Uterus (tissue), 4 donors: ENCODE measurements around the gene EPB41. TPM values are rescaled to one million over a fixed set of nuclear protein-coding genes. Genes with fewer than 3 reads are reported as not detected.

Experiments
- DNase-seq, 2 donors: peaks; one replicate each; pipeline ENCODE4 v3.0.0-alpha.2; 2019 to 2020
- H3K27ac ChIP-seq, 2 donors: fragments of 200-600 bp; sonication (generic); 1 replicate in 1 of 2; 2 replicates in 1 of 2; pipeline ENCODE4 v1.5.1; 2016 to 2018
- H3K27me3 ChIP-seq, 2 donors: fragments of 200-600 bp; sonication (generic); one replicate each; pipeline ENCODE4 v1.5.1; 2018 to 2019; ENCODE audit warnings: control low read depth in 1 of 2
- H3K36me3 ChIP-seq, 2 donors: fragments of 200-600 bp; sonication (generic); one replicate each; pipeline ENCODE4 v1.5.1; 2019; ENCODE audit warnings: control low read depth in 1 of 2
- H3K4me1 ChIP-seq, 2 donors: fragments of 200-600 bp; sonication (generic); one replicate each; pipeline ENCODE4 v1.5.1; 2018 to 2019; ENCODE audit warnings: control low read depth in 1 of 2
- H3K4me3 ChIP-seq, 2 donors: fragments of 200-600 bp; sonication (generic); 1 replicate in 1 of 2; 2 replicates in 1 of 2; pipeline ENCODE4 v1.5.1; 2018 to 2019; ENCODE audit warnings: mild to moderate bottlenecking in 1 of 2
- H3K9me3 ChIP-seq, 2 donors: fragments of 200-600 bp; sonication (generic); one replicate each; pipeline ENCODE4 v1.5.1; 2019; ENCODE audit warnings: control low read depth in 1 of 2
- POLR2A ChIP-seq, 2 donors: fragments of 450-650 bp; IDR thresholded peaks; one replicate each; pipeline ENCODE4 v1.6.1; 2016; ENCODE audit warnings: antibody characterized with exemption in 2 of 2, mild to moderate bottlenecking in 1 of 2, moderate library complexity in 1 of 2
- intact Hi-C: fragments of 100-400 bp; cut with DNase I; formaldehyde crosslinking; loops from one replicate; pipeline ENCODE4 v1.15.1; 2023; ENCODE audit warnings: low total_unique reads
- total RNA-seq, 4 donors: library from RNA; depleted of rRNA in 3 of 4; stranded (reverse); fragments of >200 nt in 3 of 4; gene quantifications; one replicate each; pipeline versions ENCODE4 v1.1.0 to v1.2.4, GENCODE V29; 2014 to 2023
- TF ChIP-seq, protein P1 (sequence below), 4 experiments: fragments of 200-600 bp in 2 of 4; fragments of 450-650 bp in 2 of 4; sonication (generic) in 2 of 4; IDR thresholded peaks; one replicate each; pipeline ENCODE4 v1.5.1; 2016 to 2019; ENCODE audit warnings: antibody characterized with exemption in 4 of 4, mild to moderate bottlenecking in 2 of 4, moderate library complexity in 1 of 4
- donor health status: DM: yes; HTN: yes; CAD: no.

The EPB41 gene
- total RNA-seq, 4 donors from 2014 or later: 16.2 to 1,146 (median 45.4) TPM

DNA sequence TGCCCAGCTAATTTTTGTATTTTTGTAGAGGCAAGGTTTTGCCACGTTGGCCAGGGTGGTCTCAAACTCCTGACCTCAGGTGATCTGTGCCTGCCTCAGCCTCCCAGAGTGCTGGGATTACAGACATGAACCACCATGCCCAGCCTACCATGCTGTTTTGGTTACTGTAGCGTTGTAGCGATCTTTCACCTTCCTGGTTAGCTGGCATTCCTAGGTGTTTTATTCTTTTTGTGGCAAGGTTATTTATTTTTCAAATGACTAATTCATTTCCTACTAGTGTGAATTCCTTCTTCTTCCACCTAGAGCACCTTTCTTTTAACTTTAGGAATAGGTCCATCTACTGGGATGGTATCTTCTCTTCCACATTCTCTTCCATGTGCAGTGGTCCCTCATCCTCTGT, 180.1 kb downstream of the EPB41 start:
- no peak overlapping the region for H3K27ac ChIP-seq
- DNase-seq: no peak
- H3K9me3 ChIP-seq: no peaks in the 10 kb centered on the region
- H3K4me1 ChIP-seq: no peaks in the 10 kb centered on the region
- no peaks in the 10 kb centered on the region for H3K36me3 ChIP-seq
- intact Hi-C loops: no loop called here
- H3K4me3 ChIP-seq: no peak overlapping the region
- TF ChIP-seq, protein P1, sequence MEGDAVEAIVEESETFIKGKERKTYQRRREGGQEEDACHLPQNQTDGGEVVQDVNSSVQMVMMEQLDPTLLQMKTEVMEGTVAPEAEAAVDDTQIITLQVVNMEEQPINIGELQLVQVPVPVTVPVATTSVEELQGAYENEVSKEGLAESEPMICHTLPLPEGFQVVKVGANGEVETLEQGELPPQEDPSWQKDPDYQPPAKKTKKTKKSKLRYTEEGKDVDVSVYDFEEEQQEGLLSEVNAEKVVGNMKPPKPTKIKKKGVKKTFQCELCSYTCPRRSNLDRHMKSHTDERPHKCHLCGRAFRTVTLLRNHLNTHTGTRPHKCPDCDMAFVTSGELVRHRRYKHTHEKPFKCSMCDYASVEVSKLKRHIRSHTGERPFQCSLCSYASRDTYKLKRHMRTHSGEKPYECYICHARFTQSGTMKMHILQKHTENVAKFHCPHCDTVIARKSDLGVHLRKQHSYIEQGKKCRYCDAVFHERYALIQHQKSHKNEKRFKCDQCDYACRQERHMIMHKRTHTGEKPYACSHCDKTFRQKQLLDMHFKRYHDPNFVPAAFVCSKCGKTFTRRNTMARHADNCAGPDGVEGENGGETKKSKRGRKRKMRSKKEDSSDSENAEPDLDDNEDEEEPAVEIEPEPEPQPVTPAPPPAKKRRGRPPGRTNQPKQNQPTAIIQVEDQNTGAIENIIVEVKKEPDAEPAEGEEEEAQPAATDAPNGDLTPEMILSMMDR (IDR thresholded peaks at IDR 0.05): no peak
- no peak for TF ChIP-seq POLR2A (IDR thresholded peaks at IDR 0.05)
- H3K27me3 ChIP-seq: no peaks in the 10 kb centered on the region

- intact Hi-C loops: no loop called here
- Histone ChIP-seq H3K9me3 (no peaks in the 10 kb centered on the region), H3K27me3 (no peaks in the 10 kb centered on the region), H3K36me3 (no peaks in the 10 kb centered on the region), H3K27ac (no peak overlapping the region), H3K4me3 (no peak overlapping the region), H3K4me1 (no peaks in the 10 kb centered on the region)
- TF ChIP-seq, protein P1 (IDR thresholded peaks at IDR 0.05): no peak
- TF ChIP-seq POLR2A (IDR thresholded peaks at IDR 0.05): no peak
- no peak for DNase-seq
These were observed 180.6 kb downstream of the EPB41 start for GRCh38 chr1:29094954-29095353.

- no peak for DNase-seq
- Histone ChIP-seq H3K4me1 (no peaks in the 10 kb centered on the region), H3K9me3 (no peaks in the 10 kb centered on the region), H3K27ac (no peak overlapping the region), H3K27me3 (no peaks in the 10 kb centered on the region), H3K4me3 (no peak overlapping the region), H3K36me3 (no peaks in the 10 kb centered on the region)
- intact Hi-C loops: no loop called here
- TF ChIP-seq POLR2A (IDR thresholded peaks at IDR 0.05): no peak
- TF ChIP-seq, protein P1 (IDR thresholded peaks at IDR 0.05): no peak
These were observed 182.0 kb downstream of the EPB41 start for GRCh38 chr1:29096231-29096886.

DNA sequence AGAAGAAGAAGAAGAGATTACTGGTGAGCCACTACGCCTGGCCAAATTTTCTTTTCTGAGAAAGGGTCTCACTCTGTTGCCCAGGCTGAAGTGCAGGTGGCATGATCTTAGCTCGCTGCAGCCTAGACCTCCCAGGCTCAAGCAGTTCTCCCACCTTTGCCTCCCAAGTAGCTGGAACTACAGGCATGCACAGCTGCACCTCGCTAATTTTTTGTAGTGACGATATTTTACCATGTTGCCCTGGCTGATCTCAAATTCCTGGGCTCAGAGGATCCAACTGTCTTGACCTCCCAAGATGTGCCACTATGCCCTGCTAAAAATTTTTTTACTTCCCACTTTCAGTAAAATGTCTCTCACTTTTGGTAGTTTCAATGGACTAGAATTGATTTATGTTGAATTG, 184.9 kb downstream of the EPB41 start:
- no peaks in the 10 kb centered on the region for H3K9me3 ChIP-seq
- intact Hi-C loops: no loop called here
- H3K27ac ChIP-seq: no peak overlapping the region
- TF ChIP-seq, protein P1 (IDR thresholded peaks at IDR 0.05): no peak
- no peak for TF ChIP-seq POLR2A (IDR thresholded peaks at IDR 0.05)
- no peaks in the 10 kb centered on the region for H3K4me1 ChIP-seq
- H3K27me3 ChIP-seq: no peaks in the 10 kb centered on the region
- no peak for DNase-seq
- no peak overlapping the region for H3K4me3 ChIP-seq
- H3K36me3 ChIP-seq: no peaks in the 10 kb centered on the region

- no peaks in the 10 kb centered on the region for H3K4me1 ChIP-seq
- H3K27me3 ChIP-seq: no peaks in the 10 kb centered on the region
- DNase-seq: no peak
- H3K9me3 ChIP-seq: no peaks in the 10 kb centered on the region
- intact Hi-C loops: no loop called here
- H3K36me3 ChIP-seq: no peaks in the 10 kb centered on the region
- no peak overlapping the region for H3K4me3 ChIP-seq
- H3K27ac ChIP-seq: no peak overlapping the region
- TF ChIP-seq, protein P1 (IDR thresholded peaks at IDR 0.05): no peak
- no peak for TF ChIP-seq POLR2A (IDR thresholded peaks at IDR 0.05)
These were observed 186.1 kb downstream of the EPB41 start for GRCh38 chr1:29100487-29100886.
